Neutrophil (primary cell): ENCODE measurements around the gene CACNA2D1.

Source experiments
- H3K27ac ChIP-seq: fragments of 200-600 bp; sonication (generic); 2 replicates; pipeline ENCODE4 v1.5.1; 2016; ENCODE audit warnings: mild to moderate bottlenecking, moderate library complexity
- H3K27me3 ChIP-seq: fragments of 200-600 bp; sonication (generic); 2 replicates; pipeline ENCODE4 v1.6.0; 2016; ENCODE audit warnings: mild to moderate bottlenecking
- H3K36me3 ChIP-seq: fragments of 200-600 bp; sonication (generic); 2 replicates; pipeline ENCODE4 v1.5.1; 2017
- H3K4me1 ChIP-seq, 2 experiments: fragments of 200-600 bp in 1 of 2; sonication (generic) in 1 of 2; 1 replicate in 1 of 2; 2 replicates in 1 of 2; pipeline versions ENCODE4 v1.5.1 to v1.6.1; 2013 to 2016; ENCODE audit warnings: low read depth in 1 of 2, low read length in 1 of 2, mild to moderate bottlenecking in 1 of 2, moderate library complexity in 1 of 2; ENCODE audit not compliant: control insufficient read depth in 1 of 2, insufficient read depth in 1 of 2
- H3K4me3 ChIP-seq, 2 experiments: fragments of 200-600 bp in 1 of 2; sonication (generic) in 1 of 2; 1 replicate in 1 of 2; 2 replicates in 1 of 2; pipeline ENCODE4 v1.5.1; 2013 to 2016; ENCODE audit warnings: low read depth in 1 of 2, low read length in 1 of 2, mild to moderate bottlenecking in 1 of 2, moderate library complexity in 1 of 2
- H3K9me3 ChIP-seq: fragments of 200-600 bp; sonication (generic); 2 replicates; pipeline ENCODE4 v1.5.1; 2016
- TF ChIP-seq, protein P1 (sequence below): fragments of 200-600 bp; sonication (generic); IDR thresholded peaks from 2 replicates; pipeline ENCODE4 v1.5.1; 2016; ENCODE audit warnings: antibody characterized with exemption

Gene CACNA2D1

DNA sequence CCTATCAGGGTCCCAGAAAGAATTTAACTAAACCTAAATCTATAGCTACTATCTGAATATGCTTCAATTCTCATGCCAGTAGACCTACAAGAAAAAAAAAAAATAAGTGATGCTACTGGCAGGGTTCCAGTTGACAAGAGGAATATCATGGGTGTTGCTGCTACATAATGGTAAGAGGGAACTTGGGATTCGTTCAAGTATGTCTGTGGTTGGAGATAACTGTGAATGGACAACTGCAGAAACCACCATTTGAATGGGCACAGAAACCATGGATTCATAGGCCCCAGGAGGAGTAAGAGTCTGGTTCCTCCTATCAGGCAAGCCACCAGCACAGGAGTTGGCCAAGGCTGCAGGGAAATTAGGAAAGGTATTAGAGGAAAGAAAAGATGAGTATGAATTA is 386.1 kb downstream of the CACNA2D1 start:
- H3K27me3 ChIP-seq, result no peaks in the 10 kb centered on the region
- no peaks in the 10 kb centered on the region for H3K4me1 ChIP-seq
- no peaks in the 10 kb centered on the region for H3K9me3 ChIP-seq
- no peaks in the 10 kb centered on the region for H3K36me3 ChIP-seq
- H3K4me3 ChIP-seq, result no peak overlapping the region
- TF ChIP-seq, protein P1, sequence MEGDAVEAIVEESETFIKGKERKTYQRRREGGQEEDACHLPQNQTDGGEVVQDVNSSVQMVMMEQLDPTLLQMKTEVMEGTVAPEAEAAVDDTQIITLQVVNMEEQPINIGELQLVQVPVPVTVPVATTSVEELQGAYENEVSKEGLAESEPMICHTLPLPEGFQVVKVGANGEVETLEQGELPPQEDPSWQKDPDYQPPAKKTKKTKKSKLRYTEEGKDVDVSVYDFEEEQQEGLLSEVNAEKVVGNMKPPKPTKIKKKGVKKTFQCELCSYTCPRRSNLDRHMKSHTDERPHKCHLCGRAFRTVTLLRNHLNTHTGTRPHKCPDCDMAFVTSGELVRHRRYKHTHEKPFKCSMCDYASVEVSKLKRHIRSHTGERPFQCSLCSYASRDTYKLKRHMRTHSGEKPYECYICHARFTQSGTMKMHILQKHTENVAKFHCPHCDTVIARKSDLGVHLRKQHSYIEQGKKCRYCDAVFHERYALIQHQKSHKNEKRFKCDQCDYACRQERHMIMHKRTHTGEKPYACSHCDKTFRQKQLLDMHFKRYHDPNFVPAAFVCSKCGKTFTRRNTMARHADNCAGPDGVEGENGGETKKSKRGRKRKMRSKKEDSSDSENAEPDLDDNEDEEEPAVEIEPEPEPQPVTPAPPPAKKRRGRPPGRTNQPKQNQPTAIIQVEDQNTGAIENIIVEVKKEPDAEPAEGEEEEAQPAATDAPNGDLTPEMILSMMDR, result no peak
- no peak overlapping the region for H3K27ac ChIP-seq

DNA sequence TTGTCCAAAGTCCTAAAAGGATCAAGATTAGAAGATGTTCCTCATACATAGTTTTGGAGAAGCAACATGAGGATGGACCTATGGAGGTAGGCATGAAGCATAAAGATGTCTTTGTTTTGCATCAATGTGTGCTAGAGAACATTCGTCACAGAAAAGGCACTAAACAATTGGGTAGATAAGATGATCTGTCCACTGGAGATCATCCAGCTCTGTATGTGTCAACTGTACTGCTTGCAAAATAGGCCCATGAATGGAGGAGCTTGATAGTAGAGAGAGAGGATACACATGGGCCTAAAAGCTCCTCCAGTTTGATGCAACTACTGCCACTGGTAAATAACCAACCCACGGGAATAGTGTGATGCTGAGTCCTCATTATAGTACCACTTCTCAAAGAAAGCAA is 387.3 kb downstream of the CACNA2D1 start:
- Histone ChIP-seq H3K27me3 (no peaks in the 10 kb centered on the region), H3K4me3 (no peak overlapping the region), H3K27ac (no peak overlapping the region), H3K4me1 (no peaks in the 10 kb centered on the region), H3K36me3 (no peaks in the 10 kb centered on the region), H3K9me3 (no peaks in the 10 kb centered on the region)
- TF ChIP-seq, protein P1, result no peak

- Histone ChIP-seq H3K27me3 (peaks cover 7% of the 10 kb centered on the region), H3K9me3 (no peaks in the 10 kb centered on the region), H3K36me3 (no peaks in the 10 kb centered on the region), H3K4me3 (no peak overlapping the region), H3K27ac (no peak overlapping the region), H3K4me1 (no peaks in the 10 kb centered on the region)
- TF ChIP-seq, protein P1, result no peak
Measured at GRCh38 chr7:82054544-82054943, 389.0 kb downstream of the CACNA2D1 start.

GRCh38 chr7:82053453-82054032 is 390.0 kb downstream of the CACNA2D1 start:
- Histone ChIP-seq H3K27ac (no peak overlapping the region), H3K4me1 (no peaks in the 10 kb centered on the region), H3K27me3 (peaks cover 8% of the 10 kb centered on the region), H3K36me3 (no peaks in the 10 kb centered on the region), H3K9me3 (no peaks in the 10 kb centered on the region), H3K4me3 (no peak overlapping the region)
- TF ChIP-seq, protein P1, result no peak

DNA sequence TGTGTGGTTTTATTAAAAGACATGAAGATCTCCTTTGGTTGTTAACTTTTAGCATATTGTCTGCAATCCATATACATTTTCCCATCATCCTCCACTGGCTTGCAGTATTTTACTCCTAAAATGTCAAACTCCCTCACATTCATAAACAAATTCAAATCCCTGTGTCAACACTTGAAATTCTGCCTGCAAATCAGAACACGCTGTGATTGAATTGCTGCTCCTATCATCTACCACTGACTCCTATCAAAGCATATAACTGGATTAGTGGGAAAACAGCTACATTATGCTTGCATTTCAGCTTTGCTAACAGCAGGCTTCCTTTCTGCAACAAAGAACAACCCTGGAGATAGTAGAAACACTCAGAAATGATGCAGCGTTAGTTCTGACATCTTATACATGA is 392.0 kb downstream of the CACNA2D1 start:
- Histone ChIP-seq H3K36me3 (no peaks in the 10 kb centered on the region), H3K27me3 (peaks cover 8% of the 10 kb centered on the region), H3K9me3 (no peaks in the 10 kb centered on the region), H3K4me1 (no peaks in the 10 kb centered on the region), H3K4me3 (no peak overlapping the region), H3K27ac (no peak overlapping the region)
- TF ChIP-seq, protein P1, result no peak

GRCh38 chr7:82050792-82051191 is 392.8 kb downstream of the CACNA2D1 start:
- Histone ChIP-seq H3K27me3 (peaks cover 8% of the 10 kb centered on the region), H3K36me3 (no peaks in the 10 kb centered on the region), H3K9me3 (no peaks in the 10 kb centered on the region), H3K4me1 (no peaks in the 10 kb centered on the region), H3K4me3 (no peak overlapping the region), H3K27ac (no peak overlapping the region)
- TF ChIP-seq, protein P1, result no peak
